ENCODE results near the gene C1QC.

Gene C1QC

GRCh38 chr1:22683547-22683946 is 40.1 kb downstream of the C1QC start:
- no peak for DNase-seq

- no peak for DNase-seq
Observed at GRCh38 chr1:22685591-22686059, 42.2 kb downstream of the C1QC start.

- no peak for DNase-seq
Observed at GRCh38 chr1:22687191-22687590, 43.8 kb downstream of the C1QC start.

- DNase-seq: no peak
Observed at GRCh38 chr1:22688466-22688865, 45.0 kb downstream of the C1QC start.

- DNase-seq: no peak
Observed at GRCh38 chr1:22689505-22689904, 46.1 kb downstream of the C1QC start.

- no peak for DNase-seq
Observed at GRCh38 chr1:22691031-22691753, 47.8 kb downstream of the C1QC start.

- DNase-seq: no peak
Observed at GRCh38 chr1:22694172-22694571, 50.7 kb downstream of the C1QC start.

- no peak for DNase-seq
Observed at GRCh38 chr1:22696610-22697009, 53.2 kb downstream of the C1QC start.

Measured in CD4-positive, alpha-beta T cell treated with Interleukin-17A for 1 hour (primary cell).